GM10248 (cell line): ENCODE results near the gene FAM184A.

ENCODE experiments used
- CTCF ChIA-PET: fragments of 300-600 bp; sonication (Branson Sonifier 250); formaldehyde crosslinking; extraction: SDS; loops from one replicate; lab custom pipeline; 2021; ENCODE audit warnings: antibody characterized with exemption; lab: Yijun Ruan, JAX
- POLR2A ChIA-PET: fragments of 350-650 bp; sonication (Branson Sonifier 250); formaldehyde crosslinking; extraction: SDS; loops from one replicate; lab custom pipeline; 2020; ENCODE audit warnings: antibody characterized with exemption; lab: Yijun Ruan, JAX
- DNase-seq: peaks from one replicate; pipeline ENCODE4 v3.0.0; 2012; ENCODE audit errors: extremely low spot score
- TF ChIP-seq, protein P1 (sequence below): IDR thresholded peaks from 2 replicates; pipeline ENCODE4 v1.5.1; 2012; ENCODE audit warnings: mild to moderate bottlenecking, low read depth; ENCODE audit errors: extremely low read depth, missing control alignments, control extremely low read depth

The FAM184A gene

DNA sequence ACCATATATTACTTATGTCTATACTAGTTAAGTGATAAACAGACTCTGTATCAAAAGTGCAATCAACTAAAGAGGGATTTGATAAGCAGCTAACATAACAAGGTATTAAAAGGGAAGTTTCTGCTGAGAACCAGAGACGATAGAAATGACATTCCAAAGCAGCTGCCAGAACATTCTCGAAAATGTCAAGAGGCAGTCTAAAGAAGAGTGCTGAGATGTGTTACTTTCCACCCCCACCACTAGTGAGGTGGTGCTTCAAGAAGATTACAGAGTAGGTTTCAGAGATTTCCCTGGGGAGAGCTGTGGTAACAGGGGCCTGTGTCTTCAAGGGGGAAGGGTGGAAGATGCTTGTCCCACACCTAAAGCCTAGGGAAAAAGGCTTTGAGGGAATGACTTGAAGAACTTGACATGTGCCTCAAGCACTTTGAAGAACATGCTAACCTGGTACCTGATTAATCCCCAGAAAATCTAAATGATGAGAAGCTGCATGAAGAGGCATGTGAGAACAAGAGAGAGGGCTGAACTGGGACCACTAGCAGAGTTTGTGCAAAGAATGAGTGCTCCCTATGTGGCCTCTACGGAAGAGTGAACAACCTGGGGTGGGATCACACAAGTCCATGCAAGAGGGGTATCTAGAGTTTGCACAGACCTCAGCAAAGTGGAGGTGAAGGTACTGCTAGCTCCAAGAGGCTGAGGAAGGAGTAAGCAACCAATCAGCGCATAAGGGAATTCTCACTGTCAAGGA is 5.0 kb downstream of the FAM184A start:
- DNase-seq, result no peak
- TF ChIP-seq, protein P1, sequence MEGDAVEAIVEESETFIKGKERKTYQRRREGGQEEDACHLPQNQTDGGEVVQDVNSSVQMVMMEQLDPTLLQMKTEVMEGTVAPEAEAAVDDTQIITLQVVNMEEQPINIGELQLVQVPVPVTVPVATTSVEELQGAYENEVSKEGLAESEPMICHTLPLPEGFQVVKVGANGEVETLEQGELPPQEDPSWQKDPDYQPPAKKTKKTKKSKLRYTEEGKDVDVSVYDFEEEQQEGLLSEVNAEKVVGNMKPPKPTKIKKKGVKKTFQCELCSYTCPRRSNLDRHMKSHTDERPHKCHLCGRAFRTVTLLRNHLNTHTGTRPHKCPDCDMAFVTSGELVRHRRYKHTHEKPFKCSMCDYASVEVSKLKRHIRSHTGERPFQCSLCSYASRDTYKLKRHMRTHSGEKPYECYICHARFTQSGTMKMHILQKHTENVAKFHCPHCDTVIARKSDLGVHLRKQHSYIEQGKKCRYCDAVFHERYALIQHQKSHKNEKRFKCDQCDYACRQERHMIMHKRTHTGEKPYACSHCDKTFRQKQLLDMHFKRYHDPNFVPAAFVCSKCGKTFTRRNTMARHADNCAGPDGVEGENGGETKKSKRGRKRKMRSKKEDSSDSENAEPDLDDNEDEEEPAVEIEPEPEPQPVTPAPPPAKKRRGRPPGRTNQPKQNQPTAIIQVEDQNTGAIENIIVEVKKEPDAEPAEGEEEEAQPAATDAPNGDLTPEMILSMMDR, result no peak
- CTCF ChIA-PET, result interaction anchor here (1.0 to 1.3 kb wide), 2 partner anchors 10 to 26 kb away, joined by 3 to 4 read pairs; no protein-coding TSS in a partner anchor
- POLR2A ChIA-PET, result no interaction called here

DNA sequence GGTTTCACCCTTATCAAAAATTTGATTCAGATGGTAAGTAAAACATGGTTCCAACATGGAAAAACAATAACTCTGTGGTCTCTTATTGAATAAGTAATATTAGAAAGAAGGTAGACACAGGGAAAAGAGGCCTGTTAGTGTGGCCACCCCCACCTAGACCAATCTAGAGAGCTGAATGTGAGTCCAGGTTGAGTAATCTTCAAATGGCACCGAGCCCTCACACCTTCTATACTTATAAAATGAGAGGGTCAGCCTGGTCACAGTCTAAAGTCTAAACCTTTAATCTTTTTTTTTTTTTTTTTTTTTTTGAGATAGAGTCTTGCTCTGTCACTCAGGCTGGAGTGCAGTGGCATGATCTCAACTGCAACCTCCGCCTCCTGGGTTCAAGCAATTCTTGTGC is 6.9 kb downstream of the FAM184A start:
- ChIA-PET CTCF (no interaction called here), POLR2A (no interaction called here)
- no peak for DNase-seq
- TF ChIP-seq, protein P1, result no peak

DNA sequence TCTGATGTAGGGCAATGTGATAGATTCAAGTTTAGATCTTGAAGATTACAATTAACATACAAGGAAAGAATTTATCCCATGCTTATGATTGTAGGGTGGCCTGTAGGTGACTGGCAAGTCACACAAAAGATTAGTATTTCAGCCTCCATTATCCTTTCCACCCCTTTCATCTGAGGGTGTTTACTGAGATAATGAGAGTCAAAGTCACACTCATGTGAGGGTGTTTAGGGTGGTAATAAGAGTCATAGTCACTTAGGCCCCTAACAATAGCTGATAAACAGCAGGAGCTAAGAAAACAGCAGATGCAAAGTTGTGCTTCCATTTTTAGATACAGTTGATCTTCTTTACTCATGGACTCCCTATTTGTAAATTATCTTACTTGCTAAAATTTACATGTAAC is 11.4 kb downstream of the FAM184A start:
- POLR2A ChIA-PET, result no interaction called here
- CTCF ChIA-PET, result no interaction called here
- TF ChIP-seq, protein P1, result no peak
- DNase-seq, result no peak

DNA sequence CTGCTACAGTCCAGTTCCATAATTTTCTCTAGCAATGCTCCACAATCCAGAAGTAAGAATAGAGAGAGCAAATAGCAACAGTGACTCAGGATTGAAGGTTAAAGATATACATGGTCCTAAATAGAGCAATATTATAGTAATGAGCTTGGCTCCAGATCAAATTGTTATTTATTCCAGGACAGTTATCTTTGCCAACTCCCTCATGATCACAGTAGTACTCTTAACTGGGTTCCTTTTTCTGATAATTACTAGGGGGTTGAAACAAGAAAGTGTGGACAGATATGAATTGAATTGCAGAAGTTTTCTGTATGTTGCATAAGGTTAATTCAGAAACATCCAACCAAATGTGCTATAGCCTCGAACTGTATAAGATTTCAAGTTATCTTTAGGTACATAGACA is 11.9 kb downstream of the FAM184A start:
- DNase-seq, result no peak
- CTCF ChIA-PET, result interaction anchor here (2.5 kb wide), 1 partner anchor 12 kb away, joined by 6 read pairs; no protein-coding TSS in a partner anchor
- POLR2A ChIA-PET, result no interaction called here
- TF ChIP-seq, protein P1, result no peak

DNA sequence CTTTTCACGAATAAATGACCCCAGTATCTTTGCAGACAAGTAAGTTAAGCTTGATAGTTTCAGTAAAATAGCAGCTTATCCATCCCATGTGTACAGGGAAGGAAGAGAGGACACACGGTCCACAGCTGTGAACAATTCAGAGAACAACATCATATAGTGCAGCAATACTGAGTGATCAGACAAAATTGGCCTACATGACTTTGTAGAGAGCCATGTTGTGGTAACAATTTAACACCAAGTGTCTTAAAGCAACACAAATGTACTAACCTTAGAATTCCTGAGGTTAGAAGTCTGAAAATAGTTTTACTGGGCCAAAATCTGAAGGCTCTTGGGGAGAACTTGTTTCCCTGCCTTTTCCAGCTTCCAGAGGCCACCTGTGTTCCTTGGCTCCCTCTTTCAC is 12.5 kb downstream of the FAM184A start:
- CTCF ChIA-PET, result interaction anchor here (2.5 kb wide), 1 partner anchor 12 kb away, joined by 6 read pairs; no protein-coding TSS in a partner anchor
- TF ChIP-seq, protein P1, result no peak

DNA sequence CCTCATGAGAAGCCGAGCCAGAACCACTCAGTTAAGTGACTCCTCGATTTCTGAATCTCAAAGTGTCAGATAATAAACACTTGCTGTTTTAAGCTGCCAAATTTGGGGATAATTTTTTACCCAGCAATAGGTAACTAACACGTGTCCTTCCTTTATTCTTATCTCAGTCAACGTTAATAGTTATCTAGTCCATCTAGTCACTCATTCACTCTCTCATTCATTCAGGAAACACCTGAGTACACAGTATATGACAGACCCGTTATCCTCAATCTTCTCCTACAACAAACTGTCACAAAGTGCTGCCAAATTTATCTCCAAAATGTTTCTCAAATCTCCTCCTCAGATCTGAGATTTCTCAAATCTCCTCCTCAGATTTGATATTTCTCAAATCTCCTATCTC is 13.1 kb downstream of the FAM184A start:
- ChIA-PET CTCF (interaction anchor here (2.5 kb wide), 1 partner anchor 11 kb away, joined by 6 read pairs; no protein-coding TSS in a partner anchor), POLR2A (no interaction called here)
- TF ChIP-seq, protein P1, result no peak
- DNase-seq, result no peak

More for the DNA sequence above, 12.5 kb downstream of the FAM184A start:
- DNase-seq, result no peak
- POLR2A ChIA-PET, result no interaction called here
